Thyroid gland (tissue), 4 donors: ENCODE results near the gene GALNTL6. TPM values are rescaled to one million over a fixed set of nuclear protein-coding genes. Genes with fewer than 3 reads are reported as not detected.

Experiments
- DNase-seq, 2 donors: peaks; one replicate each; pipeline ENCODE4 v3.0.0-alpha.2; 2019
- H3K27ac ChIP-seq, 3 donors: fragments of 200-600 bp; sonication (generic); 1 replicate in 2 of 3; 2 replicates in 1 of 3; pipeline ENCODE4 v1.5.1; 2016 to 2019; ENCODE audit warnings: mild to moderate bottlenecking in 1 of 3, moderate library complexity in 1 of 3
- H3K27me3 ChIP-seq: fragments of 200-600 bp; sonication (generic); one replicate; pipeline ENCODE4 v1.5.1; 2019
- H3K36me3 ChIP-seq, 2 donors: fragments of 200-600 bp; sonication (generic); one replicate each; pipeline ENCODE4 v1.5.1; 2016 to 2019
- H3K4me1 ChIP-seq, 2 donors: fragments of 200-600 bp; sonication (generic); one replicate each; pipeline ENCODE4 v1.5.1; 2017 to 2019
- H3K4me3 ChIP-seq, 3 donors: fragments of 200-600 bp; sonication (generic); replicated peaks in 1 of 3; 1 replicate in 2 of 3; 2 replicates in 1 of 3; pipeline ENCODE4 v1.5.1; 2016; ENCODE audit warnings: mild to moderate bottlenecking in 1 of 3
- H3K9me3 ChIP-seq: fragments of 200-600 bp; sonication (generic); one replicate; pipeline ENCODE4 v1.5.1; 2017
- POLR2A ChIP-seq, 2 donors: fragments of 450-650 bp; IDR thresholded peaks; one replicate each; pipeline ENCODE4 v1.6.1; 2017; ENCODE audit warnings: antibody characterized with exemption in 2 of 2, mild to moderate bottlenecking in 2 of 2, moderate library complexity in 1 of 2
- WGBS, 2 donors: methylation state at CpG; one replicate each; pipeline ENCODE4 v1.1.5; 2017; 5-methylcytosine and 5-hydroxymethylcytosine counted together
- intact Hi-C: fragments of 100-400 bp; cut with DNase I; formaldehyde crosslinking; loops from one replicate; pipeline ENCODE4 v1.15.1; 2023
- total RNA-seq, 4 donors: library from RNA; depleted of rRNA; stranded (reverse); fragments of >200 nt; gene quantifications; one replicate each; pipeline ENCODE4 v1.2.3, GENCODE V29; 2016
- TF ChIP-seq, protein P1 (sequence below), 6 experiments: fragments of 200-600 bp in 3 of 6; fragments of 450-650 bp in 3 of 6; sonication (generic) in 3 of 6; IDR thresholded peaks; one replicate each; pipeline ENCODE4 v1.5.1; 2016 to 2019; ENCODE audit warnings: antibody characterized with exemption in 6 of 6, mild to moderate bottlenecking in 2 of 6, inconsistent platforms in 1 of 6, moderate library complexity in 1 of 6

The GALNTL6 gene
- total RNA-seq, 4 donors from 2014 or later, result not detected

DNA sequence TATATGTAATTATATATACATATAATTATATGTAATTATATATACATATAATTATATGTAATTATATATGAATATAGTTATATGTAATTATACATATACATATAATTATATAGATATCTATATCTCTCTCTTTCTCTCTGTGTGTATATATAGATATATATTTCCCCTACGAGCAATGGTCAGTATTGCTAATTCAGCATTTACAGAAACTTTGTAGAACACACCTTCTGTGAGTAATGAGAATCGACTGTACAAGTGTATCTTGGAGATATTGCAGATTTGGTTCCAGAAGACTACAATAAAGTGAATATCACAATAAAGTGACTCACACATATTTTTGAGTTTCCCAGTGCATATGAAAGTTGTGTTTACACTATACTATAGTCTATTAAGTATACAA is 33.7 kb downstream of the GALNTL6 start:
- Histone ChIP-seq H3K36me3 (no peaks in the 10 kb centered on the region), H3K27me3 (no peaks in the 10 kb centered on the region), H3K9me3 (no peaks in the 10 kb centered on the region), H3K27ac (no peak overlapping the region), H3K4me3 (no peak overlapping the region), H3K4me1 (no peaks in the 10 kb centered on the region)
- no peak for TF ChIP-seq POLR2A (IDR thresholded peaks at IDR 0.05)
- TF ChIP-seq, protein P1, sequence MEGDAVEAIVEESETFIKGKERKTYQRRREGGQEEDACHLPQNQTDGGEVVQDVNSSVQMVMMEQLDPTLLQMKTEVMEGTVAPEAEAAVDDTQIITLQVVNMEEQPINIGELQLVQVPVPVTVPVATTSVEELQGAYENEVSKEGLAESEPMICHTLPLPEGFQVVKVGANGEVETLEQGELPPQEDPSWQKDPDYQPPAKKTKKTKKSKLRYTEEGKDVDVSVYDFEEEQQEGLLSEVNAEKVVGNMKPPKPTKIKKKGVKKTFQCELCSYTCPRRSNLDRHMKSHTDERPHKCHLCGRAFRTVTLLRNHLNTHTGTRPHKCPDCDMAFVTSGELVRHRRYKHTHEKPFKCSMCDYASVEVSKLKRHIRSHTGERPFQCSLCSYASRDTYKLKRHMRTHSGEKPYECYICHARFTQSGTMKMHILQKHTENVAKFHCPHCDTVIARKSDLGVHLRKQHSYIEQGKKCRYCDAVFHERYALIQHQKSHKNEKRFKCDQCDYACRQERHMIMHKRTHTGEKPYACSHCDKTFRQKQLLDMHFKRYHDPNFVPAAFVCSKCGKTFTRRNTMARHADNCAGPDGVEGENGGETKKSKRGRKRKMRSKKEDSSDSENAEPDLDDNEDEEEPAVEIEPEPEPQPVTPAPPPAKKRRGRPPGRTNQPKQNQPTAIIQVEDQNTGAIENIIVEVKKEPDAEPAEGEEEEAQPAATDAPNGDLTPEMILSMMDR (IDR thresholded peaks at IDR 0.05), result no peak
- intact Hi-C loops, result no loop called here
- WGBS, 2 donors, result 81 to 90% methylated on average over 2 of the region's 2 CpGs
- no peak for DNase-seq

DNA sequence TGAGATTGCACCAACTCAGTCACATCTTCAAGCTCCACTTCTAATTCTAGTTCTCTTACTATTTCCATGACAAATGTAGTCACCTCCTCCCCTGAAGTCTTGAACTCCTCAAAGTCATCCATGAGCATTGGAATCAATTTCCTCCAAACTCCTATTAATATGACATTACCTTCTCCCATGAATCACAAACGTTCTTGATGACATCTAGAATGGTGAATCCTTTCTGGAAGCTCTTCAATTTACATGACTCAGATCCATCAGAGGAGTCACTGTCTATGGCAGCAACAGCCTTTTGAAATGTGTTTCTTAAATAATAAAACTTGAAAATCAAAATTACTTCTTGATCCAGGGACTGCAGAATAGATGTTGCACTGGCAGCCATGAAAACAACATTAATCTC is 34.5 kb downstream of the GALNTL6 start:
- Histone ChIP-seq H3K27ac (no peak overlapping the region), H3K27me3 (no peaks in the 10 kb centered on the region), H3K36me3 (no peaks in the 10 kb centered on the region), H3K4me1 (no peaks in the 10 kb centered on the region), H3K9me3 (no peaks in the 10 kb centered on the region), H3K4me3 (no peak overlapping the region)
- no peak for DNase-seq
- 74 to 82% methylated on average over 1 of the region's 1 CpG for WGBS, 2 donors
- intact Hi-C loops, result no loop called here
- no peak for TF ChIP-seq POLR2A (IDR thresholded peaks at IDR 0.05)
- TF ChIP-seq, protein P1 (IDR thresholded peaks at IDR 0.05), result no peak

DNA sequence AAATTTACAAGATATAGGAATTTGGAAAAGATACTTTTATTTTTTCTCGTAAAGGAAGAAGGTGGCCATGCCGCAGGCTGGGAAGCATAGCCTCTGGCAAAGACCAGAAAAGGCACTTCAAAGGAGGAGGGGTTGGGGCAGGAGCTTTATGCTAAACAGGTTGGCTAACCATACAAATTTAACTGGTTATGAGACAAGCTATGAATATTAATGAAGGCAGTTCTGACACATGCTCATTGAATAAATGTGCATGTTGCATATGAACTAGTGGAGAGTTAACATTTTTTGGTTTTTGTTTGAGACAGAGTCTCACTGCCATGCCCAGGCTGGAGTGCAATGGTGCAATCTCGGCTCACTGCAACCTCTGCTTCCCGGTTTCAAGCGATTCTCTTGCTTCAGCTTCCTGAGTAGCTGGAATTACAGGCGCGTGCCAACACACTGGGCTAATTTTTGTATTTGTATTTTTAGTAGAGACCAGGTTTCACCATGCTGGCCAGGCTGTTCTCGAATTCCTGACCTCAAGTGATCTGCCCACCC is 36.5 kb downstream of the GALNTL6 start:
- TF ChIP-seq, protein P1 (IDR thresholded peaks at IDR 0.05), result no peak
- TF ChIP-seq POLR2A (IDR thresholded peaks at IDR 0.05), result no peak
- no peak overlapping the region for H3K27ac ChIP-seq
- no peaks in the 10 kb centered on the region for H3K9me3 ChIP-seq
- H3K4me3 ChIP-seq, result no peak overlapping the region
- 91 to 94% methylated on average over 8 of the region's 8 CpGs for WGBS, 2 donors
- DNase-seq, result no peak
- no peaks in the 10 kb centered on the region for H3K36me3 ChIP-seq
- H3K4me1 ChIP-seq, result no peaks in the 10 kb centered on the region
- H3K27me3 ChIP-seq, result no peaks in the 10 kb centered on the region
- intact Hi-C loops, result no loop called here

DNA sequence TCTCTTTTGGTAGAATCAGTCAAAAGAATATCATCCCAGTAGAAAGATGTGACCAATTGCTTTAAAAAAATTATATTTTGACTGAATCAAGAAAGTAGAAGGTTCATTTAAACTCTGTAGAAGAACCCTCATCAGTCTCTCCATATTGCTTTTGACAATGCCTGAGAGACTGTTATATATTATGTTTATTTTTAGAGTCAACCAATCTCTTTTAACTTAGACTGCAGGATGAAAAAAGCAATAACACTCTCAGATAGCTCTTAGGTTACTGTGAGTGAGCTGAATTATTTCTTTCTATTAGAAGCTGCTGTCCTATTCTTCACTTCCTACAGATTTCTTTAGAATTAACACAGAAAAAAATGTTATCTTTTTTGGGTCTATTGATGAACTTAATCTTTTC is 38.1 kb downstream of the GALNTL6 start:
- TF ChIP-seq, protein P1 (IDR thresholded peaks at IDR 0.05), result no peak
- no peak for TF ChIP-seq POLR2A (IDR thresholded peaks at IDR 0.05)
- H3K36me3 ChIP-seq, result no peaks in the 10 kb centered on the region
- no peak overlapping the region for H3K27ac ChIP-seq
- no peaks in the 10 kb centered on the region for H3K27me3 ChIP-seq
- H3K4me3 ChIP-seq, result no peak overlapping the region
- H3K4me1 ChIP-seq, result no peaks in the 10 kb centered on the region
- intact Hi-C loops, result no loop called here
- no peaks in the 10 kb centered on the region for H3K9me3 ChIP-seq
- DNase-seq, result no peak

DNA sequence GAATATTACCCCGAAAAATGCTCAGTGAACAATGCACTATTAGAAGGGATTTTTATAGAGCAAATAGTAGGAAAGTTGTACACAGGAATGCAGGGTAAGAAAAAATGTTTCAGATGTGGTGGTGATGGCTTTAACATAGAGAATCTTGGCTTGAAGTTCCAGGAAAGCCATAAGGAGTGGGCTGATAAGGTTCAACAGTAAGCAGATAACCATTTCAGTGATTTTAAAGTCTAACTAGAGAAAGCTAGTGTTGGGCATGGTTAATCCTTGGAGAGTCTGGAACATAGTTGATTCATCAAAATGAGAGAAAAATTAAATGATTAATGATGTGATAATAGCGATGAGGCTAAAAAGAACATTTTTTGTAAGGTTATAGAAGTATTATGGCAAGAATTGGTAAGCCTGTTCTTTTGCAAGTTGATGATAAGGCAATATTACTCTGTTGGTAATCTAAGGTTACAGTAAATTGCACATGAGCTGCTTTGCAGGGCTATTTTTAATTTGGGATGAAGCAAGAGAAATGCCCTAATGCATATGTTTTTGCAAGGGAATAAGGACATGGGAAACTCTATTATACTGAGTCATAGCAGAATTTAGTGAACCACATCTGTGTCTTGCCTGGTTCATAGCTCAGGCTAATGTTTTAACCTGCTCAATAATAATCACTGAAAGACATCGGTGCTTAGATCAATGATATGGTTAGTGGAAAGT is 44.3 kb downstream of the GALNTL6 start:
- DNase-seq, result no peak
- H3K4me3 ChIP-seq, result no peak overlapping the region
- no peaks in the 10 kb centered on the region for H3K36me3 ChIP-seq
- WGBS, 2 donors, result 83 to 84% methylated on average over 3 of the region's 3 CpGs
- no peaks in the 10 kb centered on the region for H3K27me3 ChIP-seq
- intact Hi-C loops, result no loop called here
- no peaks in the 10 kb centered on the region for H3K9me3 ChIP-seq
- TF ChIP-seq, protein P1 (IDR thresholded peaks at IDR 0.05), result no peak
- TF ChIP-seq POLR2A (IDR thresholded peaks at IDR 0.05), result no peak
- H3K4me1 ChIP-seq, result no peaks in the 10 kb centered on the region
- no peak overlapping the region for H3K27ac ChIP-seq
